ENCODE measurements around the gene CACNA1S. TPM values are rescaled to one million over a fixed set of nuclear protein-coding genes. Genes with fewer than 3 reads are reported as not detected.

Gene CACNA1S
- total RNA-seq, 1 donor from 2014 or later = 0.05 TPM

- Mint-ChIP-seq H3K27ac (no peak overlapping the region), H3K4me1 (ENCODE audit: low read depth) (no peaks in the 10 kb centered on the region), H3K4me3 (ENCODE audit: low read depth) (no peak overlapping the region), H3K36me3 (ENCODE audit: insufficient read depth) (no peaks in the 10 kb centered on the region), H3K27me3 (peaks cover 13% of the 10 kb centered on the region), H3K9me3 (ENCODE audit: low read depth) (no peaks in the 10 kb centered on the region)
- TF ChIP-seq CTCF (IDR thresholded peaks at IDR 0.05; ENCODE audit: unreplicated experiment) = no peak
- DNase-seq (ENCODE audit: low spot score, unreplicated experiment) = no peak
These were observed 34.5 kb downstream of the CACNA1S start for GRCh38 chr1:201077736-201078135.

GRCh38 chr1:201077116-201077515 is 35.1 kb downstream of the CACNA1S start:
- Mint-ChIP-seq H3K4me1 (ENCODE audit: low read depth) (no peaks in the 10 kb centered on the region), H3K27me3 (peaks cover 11% of the 10 kb centered on the region), H3K36me3 (ENCODE audit: insufficient read depth) (no peaks in the 10 kb centered on the region), H3K4me3 (ENCODE audit: low read depth) (no peak overlapping the region), H3K27ac (no peak overlapping the region), H3K9me3 (ENCODE audit: low read depth) (no peaks in the 10 kb centered on the region)
- DNase-seq (ENCODE audit: low spot score, unreplicated experiment) = no peak
- TF ChIP-seq CTCF (IDR thresholded peaks at IDR 0.05; ENCODE audit: unreplicated experiment) = no peak

DNA sequence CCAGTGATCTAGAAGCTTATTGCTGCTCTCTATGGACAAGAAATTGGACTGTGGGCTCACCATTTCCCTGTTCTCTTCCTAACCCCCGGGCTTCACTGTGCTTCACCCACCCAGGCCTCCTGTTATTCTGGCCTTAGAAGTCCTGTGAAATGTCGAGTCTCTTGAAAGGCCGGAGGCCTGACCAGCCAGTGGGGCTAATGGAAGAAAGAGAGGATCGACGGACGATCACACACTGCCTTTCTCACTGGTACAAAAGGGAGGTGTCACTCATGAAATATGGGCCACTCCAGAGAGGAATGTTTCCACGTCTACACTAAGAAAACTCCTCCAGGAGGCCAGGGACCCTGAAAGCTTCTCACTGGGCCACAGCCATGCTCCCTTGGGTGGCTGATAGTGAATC is 36.1 kb downstream of the CACNA1S start:
- no peaks in the 10 kb centered on the region for H3K36me3 Mint-ChIP-seq (ENCODE audit: insufficient read depth)
- no peaks in the 10 kb centered on the region for H3K9me3 Mint-ChIP-seq (ENCODE audit: low read depth)
- H3K27ac Mint-ChIP-seq = no peak overlapping the region
- H3K4me1 Mint-ChIP-seq (ENCODE audit: low read depth) = no peaks in the 10 kb centered on the region
- H3K4me3 Mint-ChIP-seq (ENCODE audit: low read depth) = no peak overlapping the region
- peaks cover 16% of the 10 kb centered on the region for H3K27me3 Mint-ChIP-seq
- DNase-seq (ENCODE audit: low spot score, unreplicated experiment) = no peak
- TF ChIP-seq CTCF (IDR thresholded peaks at IDR 0.05; ENCODE audit: unreplicated experiment) = no peak

- no peak for DNase-seq (ENCODE audit: low spot score, unreplicated experiment)
- Mint-ChIP-seq H3K4me1 (ENCODE audit: low read depth) (peaks cover 3% of the 10 kb centered on the region), H3K4me3 (ENCODE audit: low read depth) (no peak overlapping the region), H3K27me3 (peaks cover 17% of the 10 kb centered on the region), H3K27ac (no peak overlapping the region), H3K36me3 (ENCODE audit: insufficient read depth) (no peaks in the 10 kb centered on the region), H3K9me3 (ENCODE audit: low read depth) (no peaks in the 10 kb centered on the region)
- no peak for TF ChIP-seq CTCF (IDR thresholded peaks at IDR 0.05; ENCODE audit: unreplicated experiment)
These were observed 38.2 kb downstream of the CACNA1S start for GRCh38 chr1:201074018-201074417.

DNA sequence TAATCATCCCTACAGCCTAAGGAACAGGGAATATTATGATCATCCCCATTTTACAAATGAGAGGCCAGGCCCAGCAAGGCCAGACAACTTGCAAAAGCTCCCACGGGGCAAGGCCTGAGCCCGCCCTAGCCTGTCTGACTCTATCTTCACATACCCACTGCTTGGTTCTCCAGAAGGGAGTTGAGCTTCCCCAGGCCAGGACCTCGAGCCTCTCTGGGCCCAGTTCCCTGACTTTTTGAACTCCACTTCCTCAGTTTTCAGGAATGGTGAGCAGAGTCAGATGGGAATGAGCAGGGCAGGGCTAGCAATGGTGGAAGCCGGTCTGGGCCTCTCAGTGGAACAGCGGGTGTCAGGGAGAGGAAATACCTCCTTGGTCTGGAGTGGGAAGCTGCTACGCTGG is 39.3 kb downstream of the CACNA1S start:
- H3K27me3 Mint-ChIP-seq = peaks cover 17% of the 10 kb centered on the region
- H3K27ac Mint-ChIP-seq = no peak overlapping the region
- peaks cover 5% of the 10 kb centered on the region for H3K4me1 Mint-ChIP-seq (ENCODE audit: low read depth)
- TF ChIP-seq CTCF (IDR thresholded peaks at IDR 0.05; ENCODE audit: unreplicated experiment) = no peak
- no peaks in the 10 kb centered on the region for H3K9me3 Mint-ChIP-seq (ENCODE audit: low read depth)
- H3K36me3 Mint-ChIP-seq (ENCODE audit: insufficient read depth) = no peaks in the 10 kb centered on the region
- H3K4me3 Mint-ChIP-seq (ENCODE audit: low read depth) = no peak overlapping the region
- no peak for DNase-seq (ENCODE audit: low spot score, unreplicated experiment)

Data from progenitor cell of endocrine pancreas (in vitro differentiated cells).